UCSD-AML1 (cell line): ENCODE data around the gene HOXA9.

ENCODE experiments used
- DNase-seq: peaks from one replicate; lab custom pipeline; 2025; ENCODE audit not compliant: unreplicated experiment; lab: John Stamatoyannopoulos, UW

Gene HOXA9

DNA sequence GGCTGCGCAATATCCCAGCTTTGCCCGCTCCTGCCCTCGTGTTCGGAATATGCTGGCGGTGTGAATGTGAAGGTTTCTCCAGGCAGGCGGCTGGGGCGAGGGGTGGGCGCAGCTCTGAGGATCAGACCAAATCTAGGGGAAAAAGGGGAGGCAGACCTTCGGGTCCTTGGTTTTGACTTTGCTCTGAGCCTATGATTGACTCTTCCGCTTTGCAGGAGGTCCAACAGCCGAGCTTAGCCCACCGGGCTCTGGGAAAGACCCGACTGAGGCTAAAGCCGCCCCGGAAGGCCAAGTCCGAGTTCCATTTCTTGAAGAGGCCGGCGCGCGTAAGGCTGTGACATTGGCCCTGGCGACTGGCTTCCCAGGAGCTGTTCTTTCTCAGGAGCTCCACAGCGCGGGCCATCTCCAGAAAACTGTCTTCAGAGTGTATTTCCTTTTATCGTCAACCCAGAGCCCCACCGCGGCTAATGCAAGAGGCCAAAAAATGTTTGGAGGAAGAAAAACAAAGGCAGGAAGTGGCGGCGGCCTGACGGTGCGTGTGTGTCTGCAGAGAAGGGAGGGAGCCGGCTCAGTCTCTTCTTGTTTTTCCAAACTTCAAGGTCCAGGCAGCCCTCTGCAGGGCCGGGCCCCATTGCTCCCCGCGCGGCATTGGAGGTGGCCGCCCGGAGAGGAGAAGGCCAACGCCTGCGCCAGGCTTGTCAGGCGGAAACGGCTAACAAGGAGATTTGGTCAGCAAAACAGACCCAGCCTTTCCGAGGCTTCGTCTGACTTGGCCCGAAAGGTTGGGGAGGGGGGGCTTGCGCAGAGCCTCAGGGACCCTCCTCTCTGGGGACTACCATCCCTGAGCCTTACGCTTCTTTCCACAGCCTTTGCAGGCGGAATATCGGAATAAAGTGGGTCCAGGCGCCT is 23.3 kb upstream of the HOXA9 start:
- DNase-seq: peak; percentile 54

DNA sequence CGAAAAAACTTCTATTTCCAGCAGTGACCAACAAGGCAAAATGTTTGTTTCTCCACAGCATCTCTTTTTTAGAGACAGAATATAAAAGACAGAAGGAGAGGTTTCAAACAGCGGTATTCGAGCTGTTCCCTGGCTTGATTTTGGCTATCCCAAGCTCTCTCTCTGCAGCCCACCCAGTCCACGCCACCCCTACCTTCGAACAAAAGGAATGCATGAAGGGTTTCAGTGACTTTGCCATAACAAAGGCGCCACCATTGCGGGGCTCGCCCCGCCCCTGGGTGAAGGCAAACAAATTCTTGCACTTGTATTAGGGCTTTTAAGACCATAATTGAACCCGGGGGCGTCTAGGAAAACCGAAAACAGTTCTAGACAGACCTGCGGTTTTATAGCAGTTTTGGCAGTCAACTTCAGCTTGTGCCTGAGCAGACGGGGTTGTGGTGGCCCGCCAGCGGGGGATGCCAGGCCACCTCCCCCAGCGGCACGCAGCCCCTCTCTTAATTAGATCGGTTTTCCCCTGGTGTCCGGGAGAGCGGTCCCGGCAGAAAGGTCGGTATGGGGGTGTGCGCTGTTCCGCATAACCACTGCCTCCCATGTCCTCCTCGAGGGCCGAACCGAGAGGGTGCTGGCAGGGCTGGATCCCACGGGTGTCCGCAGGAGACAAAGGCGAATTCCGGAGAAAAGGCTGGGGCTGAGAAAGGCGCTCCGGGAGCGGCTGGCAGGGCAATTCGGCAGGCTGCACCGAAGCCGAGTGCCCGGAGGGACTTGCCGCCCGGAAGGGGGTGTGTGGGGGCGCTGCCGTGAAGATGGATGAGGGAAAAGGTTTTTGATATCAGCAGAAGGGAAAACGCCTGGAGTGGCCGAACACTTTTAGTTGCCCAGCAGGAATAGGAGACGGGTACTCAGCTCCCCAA is 22.4 kb upstream of the HOXA9 start:
- peak; percentile 26 for DNase-seq

DNA sequence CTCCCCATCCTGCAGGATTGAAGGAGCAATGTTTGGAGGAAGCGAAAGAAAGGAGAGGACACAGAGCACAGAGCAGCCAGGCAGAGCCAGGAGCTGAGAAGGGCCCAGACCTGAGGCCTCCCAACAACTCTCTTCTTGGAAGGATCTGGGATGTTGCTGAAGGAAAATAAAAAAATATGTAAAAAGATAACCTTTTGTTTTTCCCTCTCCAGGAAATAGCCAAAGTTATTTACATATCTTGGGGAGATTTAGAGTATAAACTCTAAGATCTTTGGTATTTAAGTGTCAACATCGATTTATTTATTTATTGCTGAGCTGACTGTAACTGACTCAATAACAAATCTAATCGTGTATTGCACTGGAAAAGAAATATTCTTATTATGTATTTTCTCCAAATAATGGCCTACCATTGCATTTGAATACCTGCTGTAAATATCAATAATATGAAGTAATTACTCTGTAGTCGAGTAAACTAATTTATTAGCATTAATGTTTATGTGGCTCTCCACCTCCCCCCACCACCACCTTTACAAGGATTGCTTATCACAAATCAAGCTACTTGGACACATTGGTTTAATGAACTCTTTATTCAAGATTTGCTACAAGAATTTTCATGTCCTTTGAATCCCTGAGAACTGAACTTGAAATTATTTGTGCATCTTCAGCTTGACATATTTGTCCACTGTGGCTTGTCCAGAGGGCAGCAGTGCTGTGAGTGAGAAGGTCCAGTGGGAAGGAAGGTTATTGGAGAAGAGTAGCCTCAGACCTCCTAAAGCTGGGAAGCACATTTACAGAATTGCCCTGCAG is 21.5 kb upstream of the HOXA9 start:
- DNase-seq: no peak

DNA sequence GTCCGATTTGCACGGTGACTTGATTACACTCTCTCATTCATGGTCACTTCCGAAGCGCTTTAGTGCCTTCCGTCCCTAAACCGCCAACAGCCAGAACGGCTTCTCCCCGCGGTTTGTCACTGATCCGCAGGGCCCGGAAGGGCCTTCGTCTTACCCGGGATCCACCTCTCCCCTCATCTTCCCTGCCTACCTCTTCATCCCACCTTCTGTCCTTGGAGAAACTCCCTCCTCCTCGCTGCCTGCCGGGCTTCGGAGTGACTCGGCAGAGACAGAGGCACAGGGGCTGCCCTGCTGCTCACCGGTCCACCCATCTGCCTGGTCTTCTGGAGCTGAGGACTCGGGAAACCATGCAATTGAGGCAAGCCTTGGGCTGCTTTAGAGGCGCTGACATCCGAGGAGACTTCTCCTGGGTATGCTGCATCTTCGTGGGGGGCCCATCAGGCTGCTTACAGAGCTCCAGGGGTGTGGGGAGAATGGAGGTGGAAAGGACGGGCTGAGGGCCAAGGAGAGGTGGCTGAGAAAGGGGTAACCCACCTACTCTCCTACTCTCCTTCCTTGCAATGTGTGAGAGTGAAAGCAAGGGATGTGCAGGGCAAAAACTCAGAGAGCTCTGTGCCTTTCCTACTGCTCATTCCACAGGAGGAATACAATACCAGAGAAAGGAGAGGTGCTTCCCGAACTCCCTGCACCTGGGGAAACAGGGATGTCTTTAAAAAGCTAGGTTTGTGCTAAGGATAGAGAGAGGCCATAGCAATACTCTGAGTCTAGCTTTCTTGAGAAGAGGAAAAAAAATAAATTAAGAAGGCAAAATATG is 20.7 kb upstream of the HOXA9 start:
- peak; percentile 37 for DNase-seq

GRCh38 chr7:27185013-27185853 is 19.9 kb upstream of the HOXA9 start, which contains the start of gene HOXA11:
TSS of gene HOXA11 (minus strand) at chr7:27185232. CDS start at chr7:27185144, 88 bp downstream.
- DNase-seq: peak; percentile 37

- DNase-seq: peak; percentile 24
Observed at GRCh38 chr7:27184337-27185012, 19.1 kb upstream of the HOXA9 start.

- no peak for DNase-seq
Observed at GRCh38 chr7:27183682-27184336, 18.5 kb upstream of the HOXA9 start.

- peak; percentile 22 for DNase-seq
Observed at GRCh38 chr7:27182861-27183681, 17.7 kb upstream of the HOXA9 start.

- no peak for DNase-seq
Observed at GRCh38 chr7:27182285-27182841, 17.0 kb upstream of the HOXA9 start.

DNA sequence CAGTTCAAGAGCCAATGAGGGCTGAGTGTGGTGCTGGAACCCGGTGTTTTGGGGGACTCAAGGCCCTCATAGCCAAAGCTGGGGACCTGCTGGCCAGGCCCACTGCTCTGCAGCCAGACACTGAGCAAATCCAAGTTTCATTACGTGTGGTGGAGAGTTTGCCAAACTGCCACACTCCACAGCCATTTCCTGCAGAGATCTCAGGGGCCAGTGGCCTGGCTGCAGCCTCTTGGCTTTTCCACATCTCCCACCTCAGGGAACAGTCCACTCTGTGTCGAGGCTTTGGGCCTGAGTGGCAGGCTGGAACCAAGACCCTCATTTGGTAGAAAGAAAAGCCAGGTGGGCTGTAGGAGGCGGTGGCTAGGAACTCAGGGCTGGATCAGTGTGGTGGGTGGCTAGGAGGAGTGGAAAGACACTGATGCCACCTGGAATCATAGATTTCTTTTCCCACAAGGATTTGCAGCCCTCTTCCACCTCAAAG is 16.5 kb upstream of the HOXA9 start:
- DNase-seq: no peak

- DNase-seq: no peak
Observed at GRCh38 chr7:27180431-27181420, 15.4 kb upstream of the HOXA9 start.

DNA sequence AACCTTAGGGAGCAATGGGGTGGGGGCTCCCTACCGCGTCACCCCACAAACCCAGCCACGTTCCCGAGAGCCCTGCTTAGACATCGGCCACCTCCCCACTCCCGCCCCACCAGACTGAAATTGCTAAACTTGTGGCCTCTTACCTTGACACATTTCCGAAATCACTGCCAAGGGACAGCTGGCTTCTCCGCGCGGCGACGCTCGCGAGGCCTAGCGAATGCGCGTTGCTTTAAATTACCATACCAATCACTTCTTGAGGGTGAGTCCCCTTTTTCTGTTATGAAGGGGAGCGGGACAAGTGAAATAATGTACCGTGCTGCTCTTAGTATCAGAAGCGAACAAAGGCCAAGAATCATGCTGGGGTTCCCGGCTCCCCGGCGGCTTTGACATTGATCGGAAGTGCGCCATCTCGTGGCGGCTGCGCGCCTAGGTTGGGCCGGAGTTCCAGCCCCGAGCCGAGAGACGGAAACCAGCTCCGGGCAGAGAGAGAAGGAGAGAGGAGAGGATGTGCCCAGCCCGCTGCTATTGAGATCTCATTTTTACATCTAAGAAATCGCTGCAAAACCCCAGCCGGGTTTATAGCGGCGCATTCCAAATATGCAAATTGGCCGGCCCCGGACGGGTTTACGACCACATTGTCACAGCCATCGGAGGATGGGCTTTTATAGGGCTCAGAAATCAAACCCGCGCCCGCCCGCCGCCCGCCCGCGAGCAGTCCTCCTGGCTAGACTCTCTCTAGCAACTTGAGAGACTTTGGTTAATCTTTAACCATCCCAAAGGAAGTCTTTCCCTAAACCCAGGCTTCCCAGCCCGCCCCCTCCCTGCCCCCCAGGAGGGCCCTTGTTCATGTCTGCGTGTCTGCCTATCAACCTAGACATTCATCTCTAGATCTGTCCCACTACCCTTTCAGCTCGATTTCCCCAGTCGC is 14.4 kb upstream of the HOXA9 start:
- peak; percentile 71 for DNase-seq

DNA sequence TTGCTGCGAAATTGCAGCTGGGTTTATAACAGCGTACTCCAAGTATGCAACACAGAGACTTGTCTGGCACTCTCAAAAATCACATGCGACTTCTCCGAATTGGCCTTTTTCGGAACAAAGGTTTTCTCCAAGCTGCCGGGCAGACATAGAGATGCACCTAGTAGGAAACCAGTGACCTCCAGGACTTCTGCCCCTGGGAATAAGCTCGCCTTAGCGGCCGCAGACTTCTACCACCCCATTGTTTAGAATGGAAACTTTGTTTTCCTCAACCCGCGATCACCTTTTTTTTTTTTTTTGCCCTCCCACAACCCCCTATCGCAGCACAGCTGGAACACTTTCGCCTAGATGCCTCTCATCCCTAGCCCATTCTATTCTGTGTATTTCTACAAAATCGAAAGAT is 13.7 kb upstream of the HOXA9 start:
- DNase-seq: no peak

DNA sequence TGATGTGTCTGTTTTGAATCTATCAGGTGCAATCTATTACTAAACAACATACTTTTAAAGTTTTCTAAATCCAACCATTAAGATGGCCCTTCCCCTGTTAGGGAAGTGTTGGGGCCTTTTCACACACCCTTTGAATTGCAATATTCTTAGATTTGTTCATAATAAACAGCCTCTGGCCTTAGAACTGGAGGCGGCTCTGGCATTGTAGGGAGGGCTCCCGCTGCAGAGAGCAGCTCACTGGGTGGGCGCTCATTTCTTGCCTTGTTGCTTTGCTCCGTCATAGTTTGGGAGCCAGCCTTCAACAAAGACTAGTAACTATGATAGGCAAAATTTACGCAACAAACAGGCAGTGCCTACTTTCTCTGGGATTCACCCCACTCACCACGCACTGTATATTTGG is 13.0 kb upstream of the HOXA9 start:
- DNase-seq: no peak
